SK-N-SH treated with all-trans-retinoic acid at 6 μM for 48 hours (cell line): ENCODE data around the gene CACTIN.

ENCODE experiments used
- ATAC-seq: fragments of 200-7000 bp; cut with Tn5 transposase; 3 replicates; pipeline ENCODE4 v1.9.1; 2020; ENCODE audit warnings: mild to moderate bottlenecking, moderate library complexity
- BACH2 ChIP-seq: fragments of 250-450 bp; sonication (Bioruptor Pico); IDR thresholded peaks from 2 replicates; pipeline ENCODE4 v1.9.0; 2021; ENCODE audit warnings: mild to moderate bottlenecking, borderline replicate concordance
- CREB5 ChIP-seq: fragments of 250-450 bp; sonication (Bioruptor Pico); IDR thresholded peaks from 2 replicates; pipeline ENCODE4 v1.5.1; 2020; ENCODE audit warnings: low read depth, mild to moderate bottlenecking, moderate library complexity
- CSDC2 ChIP-seq: fragments of 250-450 bp; sonication (Bioruptor Pico); IDR thresholded peaks from 2 replicates; pipeline ENCODE4 v1.5.0; 2020; ENCODE audit warnings: mild to moderate bottlenecking, moderate library complexity
- CSRNP3 ChIP-seq: fragments of 250-450 bp; sonication (Bioruptor Pico); IDR thresholded peaks from 2 replicates; pipeline ENCODE4 v1.5.1; 2021; ENCODE audit warnings: mild to moderate bottlenecking, moderate library complexity
- ESRRG ChIP-seq: fragments of 250-450 bp; sonication (Bioruptor Pico); IDR thresholded peaks from 2 replicates; pipeline ENCODE4 v1.6.1; 2021; ENCODE audit warnings: mild to moderate bottlenecking
- GLIS3 ChIP-seq: fragments of 250-450 bp; sonication (Bioruptor Pico); IDR thresholded peaks from 2 replicates; pipeline ENCODE4 v1.5.0; 2020; ENCODE audit warnings: mild to moderate bottlenecking, moderate library complexity
- ISL1 ChIP-seq: fragments of 250-450 bp; sonication (Bioruptor Pico); IDR thresholded peaks from 2 replicates; pipeline ENCODE4 v2.1.2; 2022; ENCODE audit warnings: mild to moderate bottlenecking, moderate library complexity
- OSR1 ChIP-seq: fragments of 250-450 bp; sonication (Bioruptor Pico); IDR thresholded peaks from 2 replicates; pipeline ENCODE4 v1.8.0; 2022; ENCODE audit warnings: moderate library complexity, mild to moderate bottlenecking, inconsistent platforms
- PATZ1 ChIP-seq: fragments of 250-450 bp; sonication (Bioruptor Pico); IDR thresholded peaks from 2 replicates; pipeline ENCODE4 v1.8.0; 2020; ENCODE audit warnings: mild to moderate bottlenecking, moderate library complexity, borderline replicate concordance
- POU6F1 ChIP-seq: fragments of 250-450 bp; sonication (Bioruptor Pico); IDR thresholded peaks from 2 replicates; pipeline ENCODE4 v1.8.0; 2021; ENCODE audit warnings: low read depth, mild to moderate bottlenecking, moderate library complexity, borderline replicate concordance
- PPARA ChIP-seq: fragments of 250-450 bp; sonication (Bioruptor Pico); IDR thresholded peaks from 2 replicates; pipeline ENCODE4 v1.5.0; 2020; ENCODE audit warnings: mild to moderate bottlenecking, borderline replicate concordance
- RARB ChIP-seq: fragments of 250-450 bp; sonication (Bioruptor Pico); IDR thresholded peaks from 2 replicates; pipeline ENCODE4 v1.8.0; 2021; ENCODE audit warnings: mild to moderate bottlenecking, moderate library complexity
- SNAI2 ChIP-seq: fragments of 250-450 bp; sonication (Bioruptor Pico); IDR thresholded peaks from 2 replicates; pipeline ENCODE4 v1.5.0; 2020; ENCODE audit warnings: mild to moderate bottlenecking, moderate library complexity
- TCF4 ChIP-seq: fragments of 250-450 bp; sonication (Bioruptor Pico); IDR thresholded peaks from 2 replicates; pipeline ENCODE4 v1.8.0; 2021; ENCODE audit warnings: mild to moderate bottlenecking, moderate library complexity, borderline replicate concordance
- TOX ChIP-seq: fragments of 250-450 bp; sonication (Bioruptor Pico); IDR thresholded peaks from 2 replicates; pipeline ENCODE4 v1.8.0; 2021; ENCODE audit warnings: mild to moderate bottlenecking, moderate library complexity, borderline replicate concordance
- TSHZ2 ChIP-seq: fragments of 250-450 bp; sonication (Bioruptor Pico); IDR thresholded peaks from 2 replicates; pipeline ENCODE4 v1.5.0; 2020; ENCODE audit warnings: mild to moderate bottlenecking, moderate library complexity
- ZC3H10 ChIP-seq: fragments of 250-450 bp; sonication (Bioruptor Pico); IDR thresholded peaks from 2 replicates; pipeline ENCODE4 v1.5.1; 2021; ENCODE audit warnings: mild to moderate bottlenecking, moderate library complexity
- ZFP30 ChIP-seq: fragments of 450-650 bp; formaldehyde crosslinking; IDR thresholded peaks from 2 replicates; pipeline ENCODE4 v1.5.0; 2022; ENCODE audit warnings: mild to moderate bottlenecking, moderate library complexity
- ZNF565 ChIP-seq: fragments of 450-650 bp; formaldehyde crosslinking; conservative IDR thresholded peaks from 2 replicates; pipeline ENCODE4 v1.5.0; 2020; ENCODE audit warnings: low read depth, mild to moderate bottlenecking, moderate library complexity
- ZNF70 ChIP-seq: fragments of 450-650 bp; formaldehyde crosslinking; IDR thresholded peaks from 2 replicates; pipeline ENCODE4 v1.5.0; 2020; ENCODE audit warnings: mild to moderate bottlenecking, moderate library complexity

Gene CACTIN

GRCh38 chr19:3633559-3633988, 7.0 kb upstream of the CACTIN start:
- no peak for ATAC-seq
- TF ChIP-seq POU6F1 (CRISPR knock-in tag) (no peak), TSHZ2 (CRISPR knock-in tag) (no peak), CSDC2 (CRISPR knock-in tag) (no peak), SNAI2 (CRISPR knock-in tag) (no peak), TOX (CRISPR knock-in tag) (no peak), RARB (CRISPR knock-in tag) (no peak), PPARA (CRISPR knock-in tag) (no peak), ZNF70 (CRISPR knock-in tag) (no peak)

GRCh38 chr19:3632739-3633558, 6.4 kb upstream of the CACTIN start:
- no peak for TF ChIP-seq ZNF70 (CRISPR knock-in tag)
- no peak for TF ChIP-seq RARB (CRISPR knock-in tag)
- no peak for TF ChIP-seq GLIS3 (CRISPR knock-in tag)
- no peak for TF ChIP-seq ZFP30 (CRISPR knock-in tag)
- no peak for TF ChIP-seq PATZ1 (CRISPR knock-in tag)
- TF ChIP-seq ESRRG (CRISPR knock-in tag) = no peak
- no peak for TF ChIP-seq OSR1 (CRISPR knock-in tag)
- TF ChIP-seq ZC3H10 (CRISPR knock-in tag) = no peak
- no peak for TF ChIP-seq POU6F1 (CRISPR knock-in tag)
- no peak for TF ChIP-seq BACH2
- no peak for TF ChIP-seq ZNF565 (CRISPR knock-in tag)
- no peak for TF ChIP-seq CREB5 (CRISPR knock-in tag)
- no peak for TF ChIP-seq TOX (CRISPR knock-in tag)
- TF ChIP-seq CSDC2 (CRISPR knock-in tag) = no peak
- TF ChIP-seq TCF4 = no peak
- no peak for TF ChIP-seq CSRNP3
- TF ChIP-seq ISL1 (CRISPR knock-in tag) = no peak
- no peak for TF ChIP-seq TSHZ2 (CRISPR knock-in tag)
- ATAC-seq = no peak
